GM12874 (cell line): ENCODE measurements around the gene DNAJC4.

Experiments
- TF ChIP-seq, protein P1 (sequence below): IDR thresholded peaks from 2 replicates; pipeline ENCODE4 v1.5.1; 2011; ENCODE audit warnings: low read depth, mild to moderate bottlenecking, control low read depth, low read length, moderate library complexity; ENCODE audit not compliant: insufficient read depth

The DNAJC4 gene

DNA sequence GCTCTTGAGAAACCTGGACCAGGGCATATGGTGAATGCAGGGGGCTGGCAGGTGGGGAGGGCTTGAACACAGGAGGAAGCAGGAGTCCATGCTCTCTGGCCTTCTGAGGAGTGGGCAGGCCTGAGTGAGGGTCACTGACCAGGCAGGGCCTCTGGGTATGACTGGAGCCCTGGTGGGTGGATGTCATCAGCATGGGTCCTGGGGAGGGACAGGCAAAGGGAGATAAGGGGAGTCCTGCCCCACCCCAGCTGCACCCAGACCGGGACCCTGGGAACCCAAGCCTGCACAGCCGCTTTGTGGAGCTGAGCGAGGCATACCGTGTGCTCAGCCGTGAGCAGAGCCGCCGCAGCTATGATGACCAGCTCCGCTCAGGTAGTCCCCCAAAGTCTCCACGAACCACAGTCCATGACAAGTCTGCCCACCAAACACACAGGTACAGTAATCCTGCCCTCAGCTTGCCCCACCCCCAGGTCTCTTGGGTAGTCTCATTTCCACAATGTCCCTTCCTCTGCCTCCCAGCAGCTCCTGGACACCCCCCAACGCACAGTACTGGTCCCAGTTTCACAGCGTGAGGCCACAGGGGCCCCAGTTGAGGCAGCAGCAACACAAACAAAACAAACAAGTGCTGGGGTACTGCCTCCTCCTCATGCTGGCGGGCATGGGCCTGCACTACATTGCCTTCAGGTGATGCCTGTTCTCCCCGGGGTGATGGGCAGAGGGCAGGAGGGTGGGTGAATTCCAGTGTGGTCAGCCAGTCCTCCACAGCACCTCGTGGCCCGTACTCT, 2.0 kb downstream of the DNAJC4 start:
- TF ChIP-seq, protein P1, sequence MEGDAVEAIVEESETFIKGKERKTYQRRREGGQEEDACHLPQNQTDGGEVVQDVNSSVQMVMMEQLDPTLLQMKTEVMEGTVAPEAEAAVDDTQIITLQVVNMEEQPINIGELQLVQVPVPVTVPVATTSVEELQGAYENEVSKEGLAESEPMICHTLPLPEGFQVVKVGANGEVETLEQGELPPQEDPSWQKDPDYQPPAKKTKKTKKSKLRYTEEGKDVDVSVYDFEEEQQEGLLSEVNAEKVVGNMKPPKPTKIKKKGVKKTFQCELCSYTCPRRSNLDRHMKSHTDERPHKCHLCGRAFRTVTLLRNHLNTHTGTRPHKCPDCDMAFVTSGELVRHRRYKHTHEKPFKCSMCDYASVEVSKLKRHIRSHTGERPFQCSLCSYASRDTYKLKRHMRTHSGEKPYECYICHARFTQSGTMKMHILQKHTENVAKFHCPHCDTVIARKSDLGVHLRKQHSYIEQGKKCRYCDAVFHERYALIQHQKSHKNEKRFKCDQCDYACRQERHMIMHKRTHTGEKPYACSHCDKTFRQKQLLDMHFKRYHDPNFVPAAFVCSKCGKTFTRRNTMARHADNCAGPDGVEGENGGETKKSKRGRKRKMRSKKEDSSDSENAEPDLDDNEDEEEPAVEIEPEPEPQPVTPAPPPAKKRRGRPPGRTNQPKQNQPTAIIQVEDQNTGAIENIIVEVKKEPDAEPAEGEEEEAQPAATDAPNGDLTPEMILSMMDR: no peak

DNA sequence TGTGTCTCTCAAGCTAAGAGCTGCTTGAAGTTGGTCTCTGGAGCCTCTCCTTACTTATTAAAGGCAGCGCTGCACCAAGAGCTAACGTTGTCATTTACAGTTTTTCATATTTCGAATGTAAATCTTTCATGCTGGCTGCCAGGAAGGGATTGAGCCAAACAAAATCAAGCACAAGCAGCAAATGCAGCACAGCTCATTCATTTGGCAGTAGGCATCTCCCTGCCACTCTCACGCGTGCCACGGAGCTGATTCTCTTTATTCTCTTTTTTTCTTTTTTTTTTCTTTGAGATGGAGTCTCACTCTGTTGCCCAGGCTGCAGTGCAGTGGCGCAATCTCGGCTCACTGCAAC, 2.6 kb downstream of the DNAJC4 start:
- TF ChIP-seq, protein P1: no peak

DNA sequence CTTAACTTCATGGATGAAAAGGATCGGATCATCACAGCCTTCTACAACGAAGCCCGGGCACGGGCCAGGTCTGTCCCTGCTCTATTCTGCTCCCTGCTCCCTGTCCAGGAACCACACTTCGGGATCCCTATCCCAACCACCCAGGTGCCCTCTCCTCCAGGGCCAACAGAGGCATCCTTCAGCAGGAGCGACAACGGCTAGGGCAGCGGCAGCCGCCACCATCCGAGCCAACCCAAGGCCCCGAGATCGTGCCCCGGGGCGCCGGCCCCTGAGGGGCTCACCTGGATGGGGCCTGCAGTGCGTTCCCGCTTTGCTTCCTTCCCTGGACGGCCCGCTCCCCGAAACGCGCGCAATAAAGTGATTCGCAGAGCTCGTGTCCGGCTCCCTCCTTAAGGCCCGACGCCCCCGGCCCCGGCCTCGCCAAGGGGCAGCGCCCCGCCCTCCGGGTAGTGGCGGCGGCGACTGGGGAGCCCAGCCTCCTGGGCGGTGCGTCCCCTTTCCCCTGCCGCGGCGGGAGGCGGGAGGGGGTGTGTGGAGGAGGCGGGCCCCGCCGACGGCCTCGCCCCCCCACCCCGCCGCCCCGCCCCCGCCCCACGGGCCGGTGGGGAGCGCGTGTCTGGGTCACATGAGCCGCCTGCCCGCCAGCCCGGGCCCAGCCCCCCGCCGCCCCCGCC, 3.7 kb downstream of the DNAJC4 start, which contains the start of gene VEGFB:
VEGFB (plus strand) TSS at position 672 of the 674 bp plus-strand sequence. CDS start 250 bp downstream, outside the sequence.
- TF ChIP-seq, protein P1: no peak

DNA sequence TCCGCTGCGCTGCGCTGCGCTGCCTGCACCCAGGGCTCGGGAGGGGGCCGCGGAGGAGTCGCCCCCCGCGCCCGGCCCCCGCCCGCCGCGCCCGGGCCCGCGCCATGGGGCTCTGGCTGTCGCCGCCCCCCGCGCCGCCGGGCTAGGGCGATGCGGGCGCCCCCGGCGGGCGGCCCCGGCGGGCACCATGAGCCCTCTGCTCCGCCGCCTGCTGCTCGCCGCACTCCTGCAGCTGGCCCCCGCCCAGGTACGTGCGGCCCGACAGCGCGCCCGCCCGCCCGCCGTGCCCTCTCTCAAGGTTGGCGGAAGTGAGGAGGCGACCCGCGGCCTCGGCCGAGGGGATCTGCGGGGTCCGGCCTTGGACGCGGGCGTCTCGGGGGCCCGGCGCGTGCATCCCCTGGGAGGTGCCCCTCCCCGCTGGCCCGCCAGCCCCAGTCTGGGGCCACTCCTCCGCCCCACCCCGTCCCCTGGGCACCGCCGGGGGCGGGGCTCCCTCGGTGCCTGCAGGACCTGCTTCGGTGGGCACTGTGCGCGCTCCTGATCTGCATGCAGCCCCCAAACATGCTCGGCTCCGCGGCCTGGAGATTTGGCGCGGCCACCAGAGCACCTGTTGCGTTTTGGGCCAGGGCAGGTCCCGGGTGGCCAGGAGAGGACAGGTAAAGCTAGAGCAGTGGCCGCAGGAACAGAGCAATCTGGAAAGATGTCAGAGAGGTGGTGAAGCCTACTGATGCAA, 4.5 kb downstream of the DNAJC4 start:
- TF ChIP-seq, protein P1: no peak

DNA sequence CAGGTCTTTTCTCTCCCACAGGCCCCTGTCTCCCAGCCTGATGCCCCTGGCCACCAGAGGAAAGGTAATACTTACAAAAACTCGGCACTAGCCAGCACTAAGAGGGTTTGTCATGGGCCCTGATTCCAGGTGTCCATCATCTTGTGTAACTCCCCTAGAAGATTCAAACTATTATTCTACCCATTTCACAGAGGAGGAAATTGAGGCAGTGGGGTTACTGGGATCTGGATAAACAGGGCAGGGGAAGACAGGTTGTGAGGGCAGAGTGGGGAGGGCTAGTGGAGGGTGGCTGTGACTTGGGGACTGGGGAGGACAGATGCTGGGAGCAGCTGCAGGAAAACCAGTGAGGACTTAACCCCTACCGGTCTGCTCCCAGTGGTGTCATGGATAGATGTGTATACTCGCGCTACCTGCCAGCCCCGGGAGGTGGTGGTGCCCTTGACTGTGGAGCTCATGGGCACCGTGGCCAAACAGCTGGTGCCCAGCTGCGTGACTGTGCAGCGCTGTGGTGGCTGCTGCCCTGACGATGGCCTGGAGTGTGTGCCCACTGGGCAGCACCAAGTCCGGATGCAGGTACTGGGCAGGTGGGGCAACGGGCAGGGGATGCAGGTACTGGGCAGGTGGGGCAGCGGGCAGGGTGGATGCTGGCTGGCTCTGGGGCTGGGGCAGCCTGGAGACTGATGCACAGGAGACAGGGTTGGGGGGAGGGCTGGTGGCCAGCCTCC, 5.3 kb downstream of the DNAJC4 start:
- TF ChIP-seq, protein P1: no peak

DNA sequence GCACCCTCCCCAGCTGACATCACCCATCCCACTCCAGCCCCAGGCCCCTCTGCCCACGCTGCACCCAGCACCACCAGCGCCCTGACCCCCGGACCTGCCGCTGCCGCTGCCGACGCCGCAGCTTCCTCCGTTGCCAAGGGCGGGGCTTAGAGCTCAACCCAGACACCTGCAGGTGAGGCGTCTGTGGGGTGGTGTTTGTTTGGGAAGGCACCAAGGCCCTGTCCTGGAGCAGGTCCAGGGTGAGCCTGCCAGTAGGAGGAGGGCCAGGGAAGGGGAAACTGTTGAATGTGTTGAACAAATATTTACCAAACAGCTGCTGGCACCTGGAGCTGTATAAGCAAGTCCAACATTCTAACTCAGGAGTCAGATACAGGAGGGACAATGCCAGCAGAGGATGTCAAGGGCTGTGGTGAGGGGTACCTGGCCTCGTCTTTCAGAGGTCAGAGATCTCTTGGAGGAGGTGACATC, 7.2 kb downstream of the DNAJC4 start:
- TF ChIP-seq, protein P1: no peak
